HepG2 (cell line): ENCODE results near the gene PLEKHG4B. TPM values are rescaled to one million over a fixed set of nuclear protein-coding genes. Genes with fewer than 3 reads are reported as not detected.

Source experiments
- ATAC-seq: fragments of 200-7000 bp; cut with Tn5 transposase; 3 replicates; pipeline ENCODE4 v1.9.1; 2020; ENCODE audit warnings: mild to moderate bottlenecking, moderate library complexity
- BruUV-seq: library from RNA; stranded (reverse); fragments of 400-500 nt; replicated peaks from 2 replicates; lab custom pipeline; 2021; lab: Mats Ljungman, UMichigan
- CTCF ChIA-PET: fragments of 300-600 bp; formaldehyde crosslinking; extraction: SDS; loops from one replicate; lab custom pipeline; 2021; ENCODE audit warnings: low total read pairs, inconsistent platforms, low intra/inter-chr PET ratio; lab: Yijun Ruan, JAX
- POLR2A ChIA-PET: fragments of 350-600 bp; sonication (Branson Sonifier 250); formaldehyde crosslinking; loops from one replicate; lab custom pipeline; 2020; ENCODE audit warnings: antibody characterized with exemption, inconsistent platforms; lab: Yijun Ruan, JAX
- DNase-seq: peaks from one replicate; pipeline ENCODE4 v3.0.0-alpha.2; 2015; ENCODE audit warnings: low spot score
- FAIRE-seq: peaks from 3 replicates; lab custom pipeline; 2011; peaks lifted over from hg19 to GRCh38; lab: Jason Lieb, UNC
- H2AFZ ChIP-seq: one replicate; pipeline ENCODE4 v1.6.1; 2011; ENCODE audit warnings: low read length, inconsistent platforms
- H3K27ac ChIP-seq: fragments of 300-600 bp; 3 replicates; pipeline ENCODE4 v1.8.0; 2011; ENCODE audit warnings: mixed run types, mild to moderate bottlenecking, mixed read lengths, low read length, inconsistent platforms; ENCODE audit not compliant: insufficient read depth; ENCODE audit errors: extremely low read length
- H3K27me3 ChIP-seq, 2 experiments: fragments of 200-600 bp in 1 of 2; 2 replicates in 1 of 2; 3 replicates in 1 of 2; pipeline versions ENCODE4 v1.6.0 to v1.8.0; 2011; ENCODE audit warnings: low read length in 2 of 2, mild to moderate bottlenecking in 2 of 2, moderate library complexity in 2 of 2, inconsistent platforms in 1 of 2; ENCODE audit not compliant: insufficient read depth in 2 of 2, control insufficient read depth in 1 of 2
- H3K36me3 ChIP-seq, 2 experiments: fragments of 200-600 bp in 1 of 2; replicated peaks in 1 of 2; 2 replicates in 1 of 2; 3 replicates in 1 of 2; pipeline versions ENCODE4 v1.5.1 to v1.8.0; 2011; ENCODE audit warnings: low read length in 2 of 2, inconsistent platforms in 1 of 2; ENCODE audit not compliant: insufficient read depth in 2 of 2, control insufficient read depth in 1 of 2
- H3K4me1 ChIP-seq: 2 replicates; pipeline ENCODE4 v1.5.1; 2012; ENCODE audit warnings: low read length, inconsistent platforms; ENCODE audit not compliant: insufficient read depth
- H3K4me2 ChIP-seq: 2 replicates; pipeline ENCODE4 v1.6.0; 2011; ENCODE audit warnings: low read depth, low read length, inconsistent platforms
- H3K4me3 ChIP-seq, 3 experiments: fragments of 200-600 bp in 1 of 3; sonication (generic), shearing (Covaris generic) in 1 of 3; replicated peaks in 1 of 3; 2 replicates each; pipeline ENCODE4 v1.5.1; 2011 to 2016; ENCODE audit warnings: low read length in 3 of 3, inconsistent platforms in 2 of 3, low read depth in 2 of 3, mild to moderate bottlenecking in 2 of 3, control low read depth in 1 of 3, mixed read lengths in 1 of 3; ENCODE audit not compliant: insufficient read depth in 1 of 3
- H3K79me2 ChIP-seq: one replicate; pipeline ENCODE4 v1.6.1; 2011; ENCODE audit warnings: low read length, inconsistent platforms; ENCODE audit not compliant: insufficient read depth
- H3K9ac ChIP-seq: 2 replicates; pipeline ENCODE4 v1.6.0; 2011; ENCODE audit warnings: mild to moderate bottlenecking, low read depth, low read length, inconsistent platforms; ENCODE audit not compliant: insufficient read depth
- H3K9me3 ChIP-seq: 2 replicates; pipeline ENCODE4 v1.5.1; 2012; ENCODE audit warnings: mild to moderate bottlenecking, low read length
- H4K20me1 ChIP-seq: 2 replicates; pipeline ENCODE4 v1.6.0; 2011; ENCODE audit warnings: inconsistent platforms, mild to moderate bottlenecking, low read length, moderate library complexity; ENCODE audit not compliant: insufficient read depth
- CBX2 ChIP-seq, 2 experiments: fragments of 200-600 bp in 1 of 2; sonication (generic); formaldehyde crosslinking in 1 of 2; IDR thresholded peaks; 2 replicates each; pipeline versions ENCODE4 v1.7.0 to v1.8.1; 2018 to 2022; ENCODE audit warnings: low read depth in 2 of 2, low read length in 1 of 2, mild to moderate bottlenecking in 1 of 2, missing genetic modification reagents in 1 of 2
- FOXO1 ChIP-seq: sonication (generic); formaldehyde crosslinking; IDR thresholded peaks from 2 replicates; pipeline ENCODE4 v1.4.0; 2020; ENCODE audit warnings: missing genetic modification reagents
- GTF2F1 ChIP-seq: fragments of 150-350 bp; IDR thresholded peaks from 2 replicates; pipeline ENCODE4 v1.6.1; 2014; ENCODE audit warnings: low read length
- NFYB ChIP-seq: sonication (generic); formaldehyde crosslinking; IDR thresholded peaks from 2 replicates; pipeline ENCODE4 v1.4.0; 2020; ENCODE audit warnings: missing genetic modification reagents
- RBM39 ChIP-seq: fragments of 200-400 bp; formaldehyde crosslinking; IDR thresholded peaks from one replicate; pipeline ENCODE4 v1.6.1; 2018; ENCODE audit warnings: antibody characterized with exemption, mild to moderate bottlenecking, low read depth, low read length; ENCODE audit not compliant: poor library complexity, severe bottlenecking
- ZNF660 ChIP-seq: sonication (generic); formaldehyde crosslinking; IDR thresholded peaks from 2 replicates; pipeline ENCODE4 v1.5.1; 2020; ENCODE audit warnings: mild to moderate bottlenecking, low read depth, missing genetic modification reagents, borderline replicate concordance
- ZNF761 ChIP-seq: sonication (generic); formaldehyde crosslinking; conservative IDR thresholded peaks from 2 replicates; pipeline ENCODE4 v1.4.0; 2020; ENCODE audit warnings: mild to moderate bottlenecking, missing genetic modification reagents
- WGBS: methylation state at CpG from one replicate; pipeline ENCODE4 v1.1.6; 2017; ENCODE audit warnings: low lambda C conversion rate; 5-methylcytosine and 5-hydroxymethylcytosine counted together
- in situ Hi-C: cut with HindIII; loops from 2 replicates; pipeline ENCODE4 v1.10.0; 2017; ENCODE audit warnings: low pct_unique_long_range_greater_than_20kb; ENCODE audit not compliant: extremely low pct_ligation_motif_present
- intact Hi-C: fragments of 100-400 bp; cut with micrococcal nuclease; formaldehyde crosslinking; loops from one replicate; pipeline ENCODE4 v1.10.0; 2022; ENCODE audit not compliant: unreplicated experiment
- polyA plus RNA-seq, 8 experiments: library from polyadenylated mRNA; depleted of rRNA in 3 of 8; stranded (reverse) in 7 of 8; unstranded in 1 of 8; fragments of >200 nt; fragmentation: Illumina TruSeq in 4 of 8; extraction: Trizol in 4 of 8; gene quantifications; 2 replicates each; pipeline versions ENCODE4 v1.2.1 to v1.2.3, GENCODE V29; 2011 to 2016; ENCODE audit warnings: low read depth in 4 of 8, missing spikeins in 1 of 8, mixed read lengths in 1 of 8; ENCODE audit not compliant: insufficient read depth in 1 of 8
- total RNA-seq, 5 experiments: library from RNA; depleted of rRNA; stranded (reverse); fragments of >200 nt; fragmentation: Illumina TruSeq; extraction: Trizol; gene quantifications; 2 replicates each; pipeline ENCODE4 v1.2.3, GENCODE V29; 2016; ENCODE audit warnings: low read depth in 1 of 5
- TF ChIP-seq, protein P1 (sequence below): sonication (generic); formaldehyde crosslinking; IDR thresholded peaks from 2 replicates; pipeline ENCODE4 v1.4.0; 2020; ENCODE audit warnings: missing genetic modification reagents
- TF ChIP-seq, protein P2 (sequence below): sonication (generic); formaldehyde crosslinking; IDR thresholded peaks from 2 replicates; pipeline ENCODE4 v1.4.0; 2020; ENCODE audit warnings: missing genetic modification reagents
- TF ChIP-seq, protein P3 (sequence below): sonication (generic); formaldehyde crosslinking; IDR thresholded peaks from 2 replicates; pipeline ENCODE4 v1.4.0; 2020; ENCODE audit warnings: missing genetic modification reagents
- TF ChIP-seq, protein P4 (sequence below): sonication (generic); formaldehyde crosslinking; IDR thresholded peaks from 2 replicates; pipeline ENCODE4 v1.5.1; 2020; ENCODE audit warnings: missing genetic modification reagents, mild to moderate bottlenecking, borderline replicate concordance

The PLEKHG4B gene
- total and polyA plus RNA-seq, 2 of the 13 experiments (the other 11 are each of a cell fraction or from before 2014, with no cell fraction given): 0.09 TPM; not detected in 1

DNA sequence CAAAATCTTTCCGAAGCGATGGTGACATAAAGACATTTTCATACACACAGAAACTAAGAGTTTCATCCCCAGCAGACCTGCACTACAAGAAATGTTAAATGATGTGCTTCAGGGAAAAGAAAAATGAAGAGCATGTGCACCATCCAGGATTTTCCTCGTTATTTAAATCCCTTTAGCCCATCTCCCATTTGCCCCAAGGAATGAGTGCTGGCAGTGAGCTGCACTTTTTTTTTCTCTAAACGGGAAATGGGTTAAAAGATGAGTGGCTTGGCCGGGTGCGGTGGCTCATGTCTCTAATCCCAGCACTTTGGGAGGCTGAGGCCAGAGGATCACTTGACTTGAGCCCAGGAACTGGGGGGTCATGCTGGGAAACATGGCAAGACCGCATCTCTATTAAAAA lies 92.5 kb downstream of the PLEKHG4B start (continued):
- TF ChIP-seq CBX2 (IDR thresholded peaks at IDR 0.05; ENCODE audit: low read depth, low read length): no peak
- TF ChIP-seq CBX2 (CRISPR knock-in tag; IDR thresholded peaks at IDR 0.05; ENCODE audit: low read depth): no peak
- no peak for TF ChIP-seq RBM39
- TF ChIP-seq, protein P1, sequence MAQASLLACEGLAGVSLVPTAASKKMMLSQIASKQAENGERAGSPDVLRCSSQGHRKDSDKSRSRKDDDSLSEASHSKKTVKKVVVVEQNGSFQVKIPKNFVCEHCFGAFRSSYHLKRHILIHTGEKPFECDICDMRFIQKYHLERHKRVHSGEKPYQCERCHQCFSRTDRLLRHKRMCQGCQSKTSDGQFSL: no peak
- no peak for TF ChIP-seq FOXO1 (CRISPR knock-in tag)
- TF ChIP-seq, all 625 proteins: peak for 0

DNA sequence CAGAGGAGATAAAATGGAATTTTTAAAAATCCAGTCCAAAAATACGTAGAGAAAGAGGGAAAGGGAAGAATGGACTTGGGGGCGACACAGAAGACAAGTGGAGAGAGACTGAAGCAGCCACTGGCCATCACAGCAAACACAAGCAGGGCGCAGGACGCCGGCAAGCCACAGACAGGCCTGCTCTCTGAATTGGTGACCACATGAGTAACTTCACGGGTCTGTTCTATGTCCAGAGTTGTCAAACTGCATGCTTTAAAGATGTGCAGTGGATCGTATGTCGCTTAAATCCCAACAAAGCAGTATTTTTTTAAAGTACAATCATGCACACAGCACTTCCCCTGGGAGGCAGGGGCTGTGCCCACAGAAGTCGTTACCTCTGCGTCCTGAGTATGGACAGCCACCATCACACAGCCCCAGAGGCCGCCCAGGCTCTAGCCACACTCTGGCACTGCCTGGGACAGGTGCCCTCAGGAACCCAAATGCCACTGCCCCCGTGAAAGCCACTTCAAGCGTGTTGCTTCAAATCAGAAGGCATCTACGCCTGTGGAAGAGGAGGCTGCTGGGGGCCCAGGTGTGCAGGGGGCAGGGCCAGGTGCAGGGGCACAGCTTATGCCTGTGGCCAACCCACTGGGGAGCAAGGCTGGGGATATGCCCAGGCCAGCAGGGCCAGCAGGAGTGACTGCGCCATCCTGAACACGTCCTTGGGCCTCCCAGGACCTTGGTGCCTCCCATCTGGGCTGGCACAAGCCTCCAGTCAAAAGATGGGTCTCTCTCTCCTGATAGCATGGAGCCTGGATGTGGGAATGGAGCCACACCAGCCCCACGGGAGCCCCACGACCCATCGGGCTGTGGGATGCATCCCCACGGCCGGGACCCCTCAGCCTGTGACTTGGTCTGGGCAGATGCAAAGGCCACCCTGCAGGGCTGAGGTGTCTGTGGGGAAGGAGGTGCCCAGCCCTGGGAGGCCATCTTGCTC lies 93.4 kb downstream of the PLEKHG4B start:
- Histone ChIP-seq H3K27me3 (peaks cover 0 to 26% of the 10 kb centered on the region in 2 experiments; a peak in 4 of 5 replicates), H3K9ac (no peak overlapping the region), H3K36me3 (no peaks in the 10 kb centered on the region), H3K27ac (no peak overlapping the region), H2AFZ (no peak overlapping the region), H4K20me1 (no peaks in the 10 kb centered on the region), H3K79me2 (no peaks in the 10 kb centered on the region), H3K4me2 (no peak overlapping the region), H3K4me3 (no peak overlapping the region), H3K9me3 (no peaks in the 10 kb centered on the region), H3K4me1 (peaks cover 22% of the 10 kb centered on the region)
- FAIRE-seq (no peak), ATAC-seq (no peak), DNase-seq (no peak)
- CTCF ChIA-PET: no interaction called here
- POLR2A ChIA-PET: no interaction called here
- intact Hi-C loops: no loop called here
- 33% methylated on average over 13 of the region's 21 CpGs for WGBS
- in situ Hi-C loops: no loop called here
- BruUV-seq: no TSS peak
- TF ChIP-seq, protein P2, sequence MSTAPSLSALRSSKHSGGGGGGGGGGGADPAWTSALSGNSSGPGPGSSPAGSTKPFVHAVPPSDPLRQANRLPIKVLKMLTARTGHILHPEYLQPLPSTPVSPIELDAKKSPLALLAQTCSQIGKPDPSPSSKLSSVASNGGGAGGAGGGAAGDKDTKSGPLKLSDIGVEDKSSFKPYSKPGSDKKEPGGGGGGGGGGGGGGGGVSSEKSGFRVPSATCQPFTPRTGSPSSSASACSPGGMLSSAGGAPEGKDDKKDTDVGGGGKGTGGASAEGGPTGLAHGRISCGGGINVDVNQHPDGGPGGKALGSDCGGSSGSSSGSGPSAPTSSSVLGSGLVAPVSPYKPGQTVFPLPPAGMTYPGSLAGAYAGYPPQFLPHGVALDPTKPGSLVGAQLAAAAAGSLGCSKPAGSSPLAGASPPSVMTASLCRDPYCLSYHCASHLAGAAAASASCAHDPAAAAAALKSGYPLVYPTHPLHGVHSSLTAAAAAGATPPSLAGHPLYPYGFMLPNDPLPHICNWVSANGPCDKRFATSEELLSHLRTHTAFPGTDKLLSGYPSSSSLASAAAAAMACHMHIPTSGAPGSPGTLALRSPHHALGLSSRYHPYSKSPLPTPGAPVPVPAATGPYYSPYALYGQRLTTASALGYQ: no peak
- TF ChIP-seq GTF2F1 (no peak), ZNF660 (CRISPR knock-in tag) (no peak), NFYB (CRISPR knock-in tag) (no peak), ZNF761 (CRISPR knock-in tag) (no peak)
- TF ChIP-seq, protein P3, sequence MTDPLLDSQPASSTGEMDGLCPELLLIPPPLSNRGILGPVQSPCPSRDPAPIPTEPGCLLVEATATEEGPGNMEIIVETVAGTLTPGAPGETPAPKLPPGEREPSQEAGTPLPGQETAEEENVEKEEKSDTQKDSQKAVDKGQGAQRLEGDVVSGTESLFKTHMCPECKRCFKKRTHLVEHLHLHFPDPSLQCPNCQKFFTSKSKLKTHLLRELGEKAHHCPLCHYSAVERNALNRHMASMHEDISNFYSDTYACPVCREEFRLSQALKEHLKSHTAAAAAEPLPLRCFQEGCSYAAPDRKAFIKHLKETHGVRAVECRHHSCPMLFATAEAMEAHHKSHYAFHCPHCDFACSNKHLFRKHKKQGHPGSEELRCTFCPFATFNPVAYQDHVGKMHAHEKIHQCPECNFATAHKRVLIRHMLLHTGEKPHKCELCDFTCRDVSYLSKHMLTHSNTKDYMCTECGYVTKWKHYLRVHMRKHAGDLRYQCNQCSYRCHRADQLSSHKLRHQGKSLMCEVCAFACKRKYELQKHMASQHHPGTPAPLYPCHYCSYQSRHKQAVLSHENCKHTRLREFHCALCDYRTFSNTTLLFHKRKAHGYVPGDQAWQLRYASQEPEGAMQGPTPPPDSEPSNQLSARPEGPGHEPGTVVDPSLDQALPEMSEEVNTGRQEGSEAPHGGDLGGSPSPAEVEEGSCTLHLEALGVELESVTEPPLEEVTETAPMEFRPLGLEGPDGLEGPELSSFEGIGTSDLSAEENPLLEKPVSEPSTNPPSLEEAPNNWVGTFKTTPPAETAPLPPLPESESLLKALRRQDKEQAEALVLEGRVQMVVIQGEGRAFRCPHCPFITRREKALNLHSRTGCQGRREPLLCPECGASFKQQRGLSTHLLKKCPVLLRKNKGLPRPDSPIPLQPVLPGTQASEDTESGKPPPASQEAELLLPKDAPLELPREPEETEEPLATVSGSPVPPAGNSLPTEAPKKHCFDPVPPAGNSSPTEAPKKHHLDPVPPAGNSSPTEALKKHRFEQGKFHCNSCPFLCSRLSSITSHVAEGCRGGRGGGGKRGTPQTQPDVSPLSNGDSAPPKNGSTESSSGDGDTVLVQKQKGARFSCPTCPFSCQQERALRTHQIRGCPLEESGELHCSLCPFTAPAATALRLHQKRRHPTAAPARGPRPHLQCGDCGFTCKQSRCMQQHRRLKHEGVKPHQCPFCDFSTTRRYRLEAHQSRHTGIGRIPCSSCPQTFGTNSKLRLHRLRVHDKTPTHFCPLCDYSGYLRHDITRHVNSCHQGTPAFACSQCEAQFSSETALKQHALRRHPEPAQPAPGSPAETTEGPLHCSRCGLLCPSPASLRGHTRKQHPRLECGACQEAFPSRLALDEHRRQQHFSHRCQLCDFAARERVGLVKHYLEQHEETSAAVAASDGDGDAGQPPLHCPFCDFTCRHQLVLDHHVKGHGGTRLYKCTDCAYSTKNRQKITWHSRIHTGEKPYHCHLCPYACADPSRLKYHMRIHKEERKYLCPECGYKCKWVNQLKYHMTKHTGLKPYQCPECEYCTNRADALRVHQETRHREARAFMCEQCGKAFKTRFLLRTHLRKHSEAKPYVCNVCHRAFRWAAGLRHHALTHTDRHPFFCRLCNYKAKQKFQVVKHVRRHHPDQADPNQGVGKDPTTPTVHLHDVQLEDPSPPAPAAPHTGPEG (CRISPR knock-in tag): no peak
- TF ChIP-seq, protein P4, sequence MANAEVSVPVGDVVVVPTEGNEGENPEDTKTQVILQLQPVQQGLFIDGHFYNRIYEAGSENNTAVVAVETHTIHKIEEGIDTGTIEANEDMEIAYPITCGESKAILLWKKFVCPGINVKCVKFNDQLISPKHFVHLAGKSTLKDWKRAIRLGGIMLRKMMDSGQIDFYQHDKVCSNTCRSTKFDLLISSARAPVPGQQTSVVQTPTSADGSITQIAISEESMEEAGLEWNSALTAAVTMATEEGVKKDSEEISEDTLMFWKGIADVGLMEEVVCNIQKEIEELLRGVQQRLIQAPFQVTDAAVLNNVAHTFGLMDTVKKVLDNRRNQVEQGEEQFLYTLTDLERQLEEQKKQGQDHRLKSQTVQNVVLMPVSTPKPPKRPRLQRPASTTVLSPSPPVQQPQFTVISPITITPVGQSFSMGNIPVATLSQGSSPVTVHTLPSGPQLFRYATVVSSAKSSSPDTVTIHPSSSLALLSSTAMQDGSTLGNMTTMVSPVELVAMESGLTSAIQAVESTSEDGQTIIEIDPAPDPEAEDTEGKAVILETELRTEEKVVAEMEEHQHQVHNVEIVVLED (CRISPR knock-in tag): no peak
